HCT116 (cell line): ENCODE measurements around the gene ABCA1. TPM values are rescaled to one million over a fixed set of nuclear protein-coding genes. Genes with fewer than 3 reads are reported as not detected.

Experiments used
- ATAC-seq: fragments of 200-7000 bp; cut with Tn5 transposase; 2 replicates; pipeline ENCODE4 v1.9.1; 2020; ENCODE audit warnings: mild to moderate bottlenecking, moderate library complexity
- BruUV-seq: library from RNA; stranded (reverse); fragments of 400-500 nt; replicated peaks from 2 replicates; lab custom pipeline; 2021; lab: Mats Ljungman, UMichigan
- CTCF ChIA-PET: fragments of 300-600 bp; sonication (Branson Sonifier 250); formaldehyde crosslinking; loops from one replicate; lab custom pipeline; 2021; ENCODE audit warnings: antibody characterized with exemption; lab: Charles Lee
- POLR2A ChIA-PET: fragments of 300-600, 350-600 bp; sonication (Branson Sonifier 250); formaldehyde crosslinking; loops from one replicate; lab custom pipeline; 2021; ENCODE audit warnings: antibody characterized with exemption; lab: Charles Lee
- RAD21 ChIA-PET, 2 experiments: fragments of 300-600 bp; sonication (Branson Sonifier 250); formaldehyde crosslinking; loops; one replicate each; lab custom pipeline; 2023; ENCODE audit warnings: low total read pairs in 2 of 2; ENCODE audit not compliant: uncharacterized antibody in 2 of 2, unreplicated experiment in 2 of 2, low non-redundant PET in 1 of 2; lab: Charles Lee
- DNase-seq: peaks from one replicate; pipeline ENCODE4 v3.0.0-alpha.2; 2010; ENCODE audit warnings: low read depth, low spot score
- H2AFZ ChIP-seq: fragments of 200-600 bp; shearing (Covaris generic), sonication (generic); 2 replicates; pipeline ENCODE4 v1.6.1; 2017; ENCODE audit warnings: low read depth, mixed run types, mixed read lengths, antibody characterized with exemption, low read length; ENCODE audit not compliant: poor library complexity, severe bottlenecking
- H3K27ac ChIP-seq: 2 replicates; pipeline ENCODE4 v1.5.1; 2012; ENCODE audit warnings: low read depth, low read length
- H3K27me3 ChIP-seq: fragments of 200-600 bp; sonication (generic); 2 replicates; pipeline ENCODE4 v1.6.1; 2016; ENCODE audit warnings: mixed run types, low read length, mixed read lengths; ENCODE audit not compliant: insufficient read depth
- H3K36me3 ChIP-seq, 2 experiments: fragments of 200-500 bp in 1 of 2; fragments of 200-600 bp in 1 of 2; sonication (Bioruptor generic) in 1 of 2; sonication (generic) in 1 of 2; 2 replicates each; pipeline versions ENCODE4 v1.5.1 to v1.6.1; 2014 to 2016; ENCODE audit warnings: low read length in 2 of 2, inconsistent platforms in 1 of 2, mixed read lengths in 1 of 2, mixed run types in 1 of 2; ENCODE audit not compliant: insufficient read depth in 2 of 2, control insufficient read depth in 1 of 2
- H3K4me1 ChIP-seq, 2 experiments: fragments of 200-600 bp in 1 of 2; sonication (generic) in 1 of 2; 2 replicates each; pipeline versions ENCODE4 v1.5.1 to v1.6.1; 2012 to 2017; ENCODE audit warnings: low read length in 2 of 2, inconsistent platforms in 1 of 2, mild to moderate bottlenecking in 1 of 2, mixed read lengths in 1 of 2, mixed run types in 1 of 2, moderate library complexity in 1 of 2; ENCODE audit not compliant: insufficient read depth in 2 of 2, control insufficient read depth in 1 of 2
- H3K4me2 ChIP-seq: fragments of 200-600 bp; sonication (generic); 2 replicates; pipeline ENCODE4 v1.6.1; 2017; ENCODE audit warnings: mixed run types, low read length, mixed read lengths
- H3K4me3 ChIP-seq, 2 experiments: fragments of 200-600 bp in 1 of 2; sonication (generic) in 1 of 2; replicated peaks in 1 of 2; 2 replicates each; pipeline ENCODE4 v1.5.1; 2011 to 2016; ENCODE audit warnings: low read length in 2 of 2, control low read depth in 1 of 2, low read depth in 1 of 2, mild to moderate bottlenecking in 1 of 2, mixed read lengths in 1 of 2, mixed run types in 1 of 2
- H3K79me2 ChIP-seq: fragments of 200-600 bp; sonication (generic); 2 replicates; pipeline ENCODE4 v1.6.1; 2017; ENCODE audit warnings: mild to moderate bottlenecking, mixed run types, low read length, moderate library complexity, mixed read lengths; ENCODE audit not compliant: insufficient read depth
- H3K9ac ChIP-seq: fragments of 200-600 bp; sonication (generic); 2 replicates; pipeline ENCODE4 v1.6.1; 2016; ENCODE audit warnings: low read length, mixed read lengths
- H3K9me2 ChIP-seq: fragments of 200-600 bp; sonication (generic), shearing (Covaris generic); 2 replicates; pipeline ENCODE4 v1.6.1; 2017; ENCODE audit warnings: mixed run types, mild to moderate bottlenecking, moderate library complexity; ENCODE audit not compliant: insufficient read depth
- H3K9me3 ChIP-seq, 2 experiments: fragments of 200-500 bp in 1 of 2; fragments of 200-600 bp in 1 of 2; sonication (Bioruptor generic) in 1 of 2; sonication (generic) in 1 of 2; 2 replicates each; pipeline ENCODE4 v1.6.1; 2014 to 2017; ENCODE audit warnings: low read length in 2 of 2, mixed read lengths in 2 of 2, inconsistent platforms in 1 of 2, low read depth in 1 of 2, mild to moderate bottlenecking in 1 of 2, mixed run types in 1 of 2, moderate library complexity in 1 of 2; ENCODE audit not compliant: control insufficient read depth in 1 of 2, insufficient read depth in 1 of 2
- H4K20me1 ChIP-seq: fragments of 200-600 bp; sonication (generic), shearing (Covaris generic); 2 replicates; pipeline ENCODE4 v1.6.1; 2017; ENCODE audit warnings: mixed run types, mild to moderate bottlenecking, moderate library complexity; ENCODE audit not compliant: insufficient read depth
- ATF3 ChIP-seq: IDR thresholded peaks from 2 replicates; pipeline ENCODE4 v1.6.1; 2012
- CBX3 ChIP-seq: IDR thresholded peaks from 2 replicates; pipeline ENCODE4 v1.6.1; 2012; ENCODE audit warnings: low read depth
- CEBPB ChIP-seq: IDR thresholded peaks from 2 replicates; pipeline ENCODE4 v1.6.1; 2012; ENCODE audit warnings: low read depth
- EGR1 ChIP-seq: IDR thresholded peaks from 2 replicates; pipeline ENCODE4 v1.6.1; 2012; ENCODE audit warnings: low read depth
- ELF1 ChIP-seq: IDR thresholded peaks from 2 replicates; pipeline ENCODE4 v1.6.1; 2012; ENCODE audit warnings: low read depth, borderline replicate concordance
- EZH2 ChIP-seq: fragments of 200-600 bp; sonication (generic); IDR thresholded peaks from 2 replicates; pipeline ENCODE4 v1.6.1; 2017; ENCODE audit warnings: antibody characterized with exemption, mixed run types
- FOSL1 ChIP-seq: IDR thresholded peaks from 2 replicates; pipeline ENCODE4 v1.6.1; 2012; ENCODE audit warnings: low read depth
- POLR2AphosphoS5 ChIP-seq: IDR thresholded peaks from 2 replicates; pipeline ENCODE4 v1.6.1; 2011; ENCODE audit warnings: mild to moderate bottlenecking, low read depth, low read length, moderate library complexity
- SP1 ChIP-seq: IDR thresholded peaks from 2 replicates; pipeline ENCODE4 v1.6.1; 2012; ENCODE audit warnings: low read depth
- SRF ChIP-seq: IDR thresholded peaks from 2 replicates; pipeline ENCODE4 v1.6.1; 2012; ENCODE audit warnings: low read depth
- TCF7L2 ChIP-seq: IDR thresholded peaks from 2 replicates; pipeline ENCODE4 v1.7.0; 2011; ENCODE audit warnings: borderline replicate concordance, inconsistent platforms; ENCODE audit not compliant: insufficient read depth, insufficient read length; ENCODE audit errors: extremely low read depth
- YY1 ChIP-seq: IDR thresholded peaks from 2 replicates; pipeline ENCODE4 v1.6.1; 2011; ENCODE audit warnings: low read length, low read depth, moderate library complexity, mild to moderate bottlenecking; ENCODE audit not compliant: insufficient replicate concordance; ENCODE audit errors: extremely low read depth
- ZFX ChIP-seq: fragments of 450-650 bp; IDR thresholded peaks from 2 replicates; pipeline ENCODE4 v1.6.1; 2017
- ZNF274 ChIP-seq: fragments of 200-500 bp; sonication (Bioruptor generic); IDR thresholded peaks from 2 replicates; pipeline ENCODE4 v1.6.1; 2014; ENCODE audit warnings: mild to moderate bottlenecking, low read depth, low read length, inconsistent platforms
- intact Hi-C: fragments of 100-400 bp; cut with micrococcal nuclease; formaldehyde crosslinking; loops from 2 replicates; pipeline ENCODE4 v1.10.0; 2022
- total RNA-seq: library from RNA; stranded (reverse); gene quantifications from one replicate; pipeline ENCODE4 v1.2.1, GENCODE V29; 2021; ENCODE audit not compliant: unreplicated experiment
- TF ChIP-seq, protein P1 (sequence below): IDR thresholded peaks from 2 replicates; pipeline ENCODE4 v1.6.1; 2012

The ABCA1 gene
- total RNA-seq, 1 experiment from 2014 or later, result 0.89 TPM

- H3K4me1 ChIP-seq, result peaks cover 6 to 14% of the 10 kb centered on the region in 2 experiments; a peak in 2 of 4 replicates
- ATAC-seq (no peak), DNase-seq (no peak)
- no peaks in the 10 kb centered on the region for H3K9me3 ChIP-seq
- no peak overlapping the region for H3K27ac ChIP-seq
- no peaks in the 10 kb centered on the region for H3K27me3 ChIP-seq
- ChIA-PET CTCF (interaction anchor here (1.0 kb wide), 1 partner anchor 9 kb away, joined by 5 read pairs; no protein-coding TSS in a partner anchor), POLR2A (no interaction called here)
- no peaks in the 10 kb centered on the region for H3K9me2 ChIP-seq
- no peaks in the 10 kb centered on the region for H4K20me1 ChIP-seq
- no peaks in the 10 kb centered on the region for H3K79me2 ChIP-seq
- BruUV-seq, result no TSS peak
- no peak overlapping the region for H3K4me2 ChIP-seq
- no peaks in the 10 kb centered on the region for H3K36me3 ChIP-seq
- intact Hi-C loops, result no loop called here
- TF ChIP-seq ATF3 (no peak), EZH2 (no peak), ZNF274 (no peak), YY1 (no peak), POLR2AphosphoS5 (no peak), EGR1 (no peak), ELF1 (no peak), TCF7L2 (no peak), SRF (no peak), ZFX (no peak), SP1 (no peak), FOSL1 (no peak), CEBPB (no peak), CBX3 (no peak)
- TF ChIP-seq, protein P1, sequence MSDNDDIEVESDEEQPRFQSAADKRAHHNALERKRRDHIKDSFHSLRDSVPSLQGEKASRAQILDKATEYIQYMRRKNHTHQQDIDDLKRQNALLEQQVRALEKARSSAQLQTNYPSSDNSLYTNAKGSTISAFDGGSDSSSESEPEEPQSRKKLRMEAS, result no peak
- TF ChIP-seq, all 23 proteins: peak for 0
- Histone ChIP-seq H2AFZ (no peak overlapping the region), H3K4me3 (no peak overlapping the region), H3K9ac (no peak overlapping the region)
- RAD21 ChIA-PET, result no interaction called here
These were observed 55.9 kb downstream of the ABCA1 start for GRCh38 chr9:104871961-104872527.
